Hematopoietic multipotent progenitor cell treated with erythropoietin and hydrocortisone succinate and interleukin-3 and kit ligand, for 6 days (in vitro differentiated cells): ENCODE results near the gene AP3M1.

Source experiments
- DNase-seq: peaks from one replicate; pipeline ENCODE4 v3.0.0-alpha.2; 2015

The AP3M1 gene

GRCh38 chr10:74110120-74110519 is 40.5 kb downstream of the AP3M1 start:
- DNase-seq: no peak

- no peak for DNase-seq
Measured at GRCh38 chr10:74109452-74109851, 41.2 kb downstream of the AP3M1 start.

GRCh38 chr10:74107391-74107790 is 43.2 kb downstream of the AP3M1 start:
- DNase-seq: no peak

- no peak for DNase-seq
Measured at GRCh38 chr10:74104996-74105395, 45.6 kb downstream of the AP3M1 start.

- DNase-seq: no peak
Measured at GRCh38 chr10:74104480-74104879, 46.1 kb downstream of the AP3M1 start.

- peak; percentile 64 for DNase-seq
Measured at GRCh38 chr10:74103560-74104258, 46.9 kb downstream of the AP3M1 start.

- DNase-seq: no peak
Measured at GRCh38 chr10:74099836-74100235, 50.8 kb downstream of the AP3M1 start.

GRCh38 chr10:74099420-74099819 is 51.2 kb downstream of the AP3M1 start:
- DNase-seq: no peak

GRCh38 chr10:74097776-74098175 is 52.9 kb downstream of the AP3M1 start:
- no peak for DNase-seq

- no peak for DNase-seq
Measured at GRCh38 chr10:74096777-74097176, 53.9 kb downstream of the AP3M1 start.

GRCh38 chr10:74094231-74094630 is 56.4 kb downstream of the AP3M1 start:
- no peak for DNase-seq

- DNase-seq: no peak
Measured at GRCh38 chr10:74093530-74094164, 57.0 kb downstream of the AP3M1 start.

GRCh38 chr10:74092372-74092771 is 58.3 kb downstream of the AP3M1 start:
- no peak for DNase-seq

GRCh38 chr10:74088722-74089121 is 61.9 kb downstream of the AP3M1 start:
- no peak for DNase-seq

GRCh38 chr10:74086317-74086716 is 64.3 kb downstream of the AP3M1 start:
- DNase-seq: no peak

- DNase-seq: no peak
Measured at GRCh38 chr10:74084955-74085354, 65.7 kb downstream of the AP3M1 start.

GRCh38 chr10:74083304-74083703 is 67.3 kb downstream of the AP3M1 start:
- no peak for DNase-seq

- DNase-seq: no peak
Measured at GRCh38 chr10:74081941-74082718, 68.5 kb downstream of the AP3M1 start.

GRCh38 chr10:74081192-74081803 is 69.3 kb downstream of the AP3M1 start:
- DNase-seq: peak; percentile 83

- no peak for DNase-seq
Measured at GRCh38 chr10:74079936-74080590, 70.6 kb downstream of the AP3M1 start.

- no peak for DNase-seq
Measured at GRCh38 chr10:74079028-74079935, 71.3 kb downstream of the AP3M1 start.

- peak; percentile 24 for DNase-seq
Measured at GRCh38 chr10:74078037-74078436, 72.6 kb downstream of the AP3M1 start.
